ENCODE results near the gene NUTM2B.
A peak's percentile ranks its signal among the peaks of the same experiment; 100 is the strongest.
"Not testable (repeated sequence)": the region's sequence is repeated elsewhere in the genome, so short reads cannot be mapped to it uniquely, and the experiment has no call there.

NUTM2B gene
- total RNA-seq = 0 to 0.21 (median 0.03) reads per million in 18 experiments

DNA sequence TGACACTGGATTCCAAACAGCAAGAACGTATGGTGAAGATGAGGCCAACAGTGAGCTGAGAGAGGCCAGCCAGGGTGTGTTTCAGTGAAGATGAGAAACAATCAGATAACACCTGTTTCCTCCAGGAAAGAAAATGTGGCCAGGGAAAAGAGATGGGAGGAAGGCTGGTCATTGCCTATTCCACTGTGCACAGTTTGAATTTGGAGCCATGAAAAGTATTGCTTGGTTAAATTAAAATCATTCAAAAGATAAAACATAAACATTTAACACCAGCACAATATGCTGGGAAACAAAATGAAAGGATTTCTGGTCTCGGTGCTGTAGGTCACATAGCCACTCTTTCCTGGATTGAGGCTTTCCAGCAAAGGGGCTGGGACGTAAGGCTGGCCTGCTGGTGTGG lies at the start of gene NUTM2B:
NUTM2B (plus strand) TSS at position 301 of the 400 bp plus-strand sequence. CDS start 383 bp downstream, outside the sequence.
- DNase-seq = not testable (repeated sequence)

DNA sequence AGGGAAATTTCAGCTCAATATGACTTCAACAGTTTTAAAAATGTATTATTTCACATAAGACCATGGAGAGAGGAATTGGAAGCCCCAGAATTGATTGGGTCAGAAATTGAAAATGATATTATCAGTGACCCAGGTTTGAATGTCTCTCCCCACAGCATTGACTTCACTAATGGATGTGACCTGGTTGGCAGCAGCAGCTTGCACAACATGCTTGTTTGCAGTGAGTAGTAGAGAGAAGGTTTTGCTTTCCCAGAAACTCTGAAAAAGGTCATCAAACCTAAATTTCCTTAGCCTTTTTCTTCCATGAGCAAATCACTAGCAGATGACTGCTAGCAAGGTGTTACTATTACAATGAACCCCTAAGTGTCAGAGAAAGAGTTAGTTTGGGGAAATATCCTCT lies 39.7 kb upstream of the NUTM2B start:
- DNase-seq = not testable (repeated sequence)

DNA sequence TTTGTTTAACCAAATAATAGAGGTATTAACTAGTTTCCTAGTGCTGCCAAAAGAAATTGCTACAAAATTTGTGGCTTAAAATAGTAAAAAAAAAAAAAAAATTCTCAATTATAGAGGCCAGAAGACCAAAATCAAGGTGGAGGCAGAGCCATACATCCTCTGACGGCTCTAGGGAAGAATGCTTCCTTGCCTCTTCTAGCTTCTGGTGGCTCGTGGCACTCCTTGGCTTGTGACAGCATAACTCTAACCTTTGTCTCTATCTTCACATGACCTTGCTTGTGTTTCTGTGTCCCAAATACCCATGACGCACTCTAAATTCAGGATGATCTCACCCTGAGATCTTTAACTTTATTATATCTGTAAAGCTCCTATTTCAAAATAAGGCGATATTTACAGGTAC lies 38.3 kb upstream of the NUTM2B start:
- not testable (repeated sequence) for DNase-seq

GRCh38 chr10:79669248-79669788 lies 33.7 kb upstream of the NUTM2B start:
- not testable (repeated sequence) for DNase-seq

DNA sequence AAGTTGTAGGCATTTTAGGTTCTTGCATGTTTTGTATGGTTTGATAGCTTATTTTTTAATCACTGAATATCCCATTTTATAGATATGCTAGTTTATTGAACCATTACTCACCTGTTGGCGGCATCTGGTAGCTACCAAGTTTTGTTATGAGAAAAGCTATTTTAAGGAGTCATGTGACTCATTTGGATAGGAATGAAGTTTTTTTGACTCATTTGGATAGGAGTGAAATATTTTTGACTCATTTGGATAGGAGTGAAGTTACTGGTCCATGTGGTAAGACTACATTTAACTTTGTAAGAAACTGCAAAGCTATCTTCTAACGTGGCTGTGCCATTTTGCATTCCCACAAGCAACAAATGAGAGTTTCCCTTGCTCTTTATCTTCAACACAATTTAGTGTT lies 28.1 kb upstream of the NUTM2B start:
- DNase-seq = not testable (repeated sequence)

DNA sequence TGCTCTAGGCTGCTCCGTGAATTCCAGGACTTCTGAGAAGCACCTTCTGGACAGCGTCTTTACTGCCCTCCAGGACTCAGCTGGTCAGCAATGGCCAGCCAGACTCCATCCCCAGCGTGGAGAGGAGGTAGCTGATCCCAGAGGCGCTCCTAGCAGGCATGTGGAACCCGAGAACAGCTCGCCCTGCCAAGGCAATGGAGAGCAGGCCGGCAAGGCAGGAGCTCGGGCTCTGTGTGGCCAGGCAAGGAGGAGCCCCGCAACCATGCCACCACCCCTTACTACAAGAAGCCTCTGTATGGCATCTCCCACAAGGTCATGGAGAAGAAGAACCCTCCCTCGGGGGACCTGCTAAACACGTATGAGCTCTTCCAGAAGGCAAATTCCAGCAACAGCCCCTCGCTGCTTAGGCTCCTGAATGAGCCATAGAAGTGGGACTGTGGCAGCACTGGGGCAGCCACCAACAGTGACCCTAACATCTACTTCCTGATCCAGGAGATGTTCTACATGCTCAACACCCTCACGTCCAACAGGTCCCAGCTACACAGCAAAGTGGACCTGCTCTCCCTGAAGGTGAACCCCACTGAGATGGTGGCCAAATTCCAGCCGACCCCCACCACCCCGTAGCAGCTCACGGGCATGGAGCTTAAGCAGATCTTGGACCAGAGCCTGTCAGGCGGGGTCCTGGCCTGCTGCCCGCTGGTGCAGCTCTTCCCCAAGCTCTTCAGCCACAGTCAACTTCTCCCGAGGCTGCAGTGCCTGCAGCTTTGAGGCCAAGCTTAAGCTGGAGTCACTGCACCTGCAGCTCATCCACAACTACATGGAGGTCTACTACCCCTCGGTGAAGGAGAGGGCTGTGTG lies 19.8 kb upstream of the NUTM2B start:
- DNase-seq = not testable (repeated sequence)

GRCh38 chr10:79683884-79684720 lies 18.9 kb upstream of the NUTM2B start:
- not testable (repeated sequence) for DNase-seq

- peak; percentile 30 to 35 for DNase-seq
Measured at GRCh38 chr10:79685044-79685685, 17.9 kb upstream of the NUTM2B start.

- DNase-seq = not testable (repeated sequence)
Measured at GRCh38 chr10:79686595-79686994, 16.4 kb upstream of the NUTM2B start.

GRCh38 chr10:79687406-79688150 lies 15.4 kb upstream of the NUTM2B start:
- DNase-seq = not testable (repeated sequence)

- DNase-seq = not testable (repeated sequence)
Measured at GRCh38 chr10:79688798-79689197, 14.2 kb upstream of the NUTM2B start.

DNA sequence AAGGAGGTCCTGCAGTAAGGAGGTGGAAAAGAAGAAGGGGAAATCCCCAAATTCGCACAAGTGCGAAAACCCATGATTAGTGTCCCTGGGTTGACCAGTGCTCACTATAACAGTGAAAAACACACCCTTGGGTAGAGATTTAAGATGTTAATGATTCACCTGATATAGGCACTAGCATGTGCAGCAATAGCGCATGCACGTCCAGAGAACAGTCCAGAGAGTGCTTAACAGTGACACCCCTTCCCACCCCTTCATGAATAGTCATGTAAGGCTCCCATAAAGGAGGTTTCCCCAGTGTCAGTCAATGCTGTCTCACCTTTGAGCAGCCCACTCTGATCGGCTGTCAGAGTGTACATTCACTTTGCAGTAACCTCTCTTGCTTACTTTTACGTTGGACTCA lies 6.4 kb upstream of the NUTM2B start:
- DNase-seq = not testable (repeated sequence)

DNA sequence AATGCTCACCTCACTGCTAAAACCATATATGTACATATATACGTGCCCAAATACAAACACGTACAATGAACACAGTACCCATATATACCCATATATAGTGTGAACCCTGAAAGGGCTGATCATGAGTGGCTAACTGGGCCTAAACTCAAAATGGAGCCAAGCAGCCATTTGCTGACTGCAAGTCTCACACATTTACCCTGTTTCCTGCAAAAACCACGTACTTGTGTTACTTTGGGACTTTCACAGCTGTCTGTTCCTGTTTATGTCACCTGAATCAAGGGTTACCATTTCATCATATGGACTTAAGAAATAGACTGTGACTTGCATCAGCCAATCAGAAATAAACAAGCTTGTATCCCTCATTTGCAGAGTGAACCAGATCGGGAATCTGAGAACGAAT lies 5.9 kb upstream of the NUTM2B start:
- not testable (repeated sequence) for DNase-seq

- not testable (repeated sequence) for DNase-seq
Measured at GRCh38 chr10:79700381-79700944, 2.6 kb upstream of the NUTM2B start.

GRCh38 chr10:79707017-79707416 lies 4.0 kb downstream of the NUTM2B start:
- DNase-seq = not testable (repeated sequence)

- not testable (repeated sequence) for DNase-seq
Measured at GRCh38 chr10:79714976-79715375, 11.9 kb downstream of the NUTM2B start.

DNA sequence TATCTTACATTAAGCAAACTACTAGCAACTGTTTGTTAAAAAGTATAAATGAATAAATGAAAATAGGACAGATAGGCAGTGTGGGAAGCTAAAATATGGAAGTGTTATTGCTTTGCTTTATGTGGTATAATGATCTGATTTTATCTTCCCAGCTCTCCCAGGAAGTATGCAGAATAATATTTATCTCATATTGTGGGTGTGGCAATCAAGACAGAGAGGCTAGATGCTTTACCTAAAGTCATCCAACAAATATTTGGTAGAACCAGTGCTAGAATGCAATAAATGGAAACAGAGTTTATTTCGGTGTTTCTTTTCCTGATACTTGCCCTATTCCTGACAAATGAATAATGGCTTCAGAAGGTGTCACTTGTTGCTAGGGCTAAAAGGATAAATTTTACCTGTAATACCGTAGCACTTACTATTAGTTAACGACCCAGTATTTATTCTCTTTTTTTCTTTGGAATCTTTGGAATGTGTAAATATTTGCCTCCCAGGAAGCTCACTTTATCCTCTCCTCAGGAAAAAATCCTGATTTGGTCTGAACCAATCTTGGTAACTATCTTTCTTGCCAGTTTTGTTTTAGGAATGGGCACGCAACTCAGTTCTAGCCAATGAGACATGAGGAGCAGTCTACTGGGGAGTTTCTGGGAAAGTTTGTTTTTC lies 14.0 kb downstream of the NUTM2B start:
- not testable (repeated sequence) for DNase-seq

GRCh38 chr10:79720000-79720399 lies 17.0 kb downstream of the NUTM2B start:
- DNase-seq = not testable (repeated sequence)

DNA sequence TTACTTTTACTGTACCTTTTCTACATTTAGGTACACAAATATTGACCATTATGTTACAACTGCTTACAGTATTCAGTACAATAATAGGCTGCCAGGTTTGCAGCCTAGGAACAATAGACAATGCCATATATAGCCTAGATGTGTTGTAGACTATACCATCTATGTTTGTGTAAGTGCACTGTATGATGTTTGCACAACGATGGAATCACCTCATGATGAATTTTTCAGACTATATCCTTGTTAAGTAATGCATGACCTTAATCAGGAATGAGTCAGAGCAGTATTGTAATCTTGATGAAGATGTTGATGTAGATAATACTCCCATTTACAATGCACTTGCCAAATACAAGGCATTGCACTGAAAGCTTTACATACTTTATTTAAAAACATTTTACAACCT lies 23.6 kb downstream of the NUTM2B start:
- DNase-seq = not testable (repeated sequence)

- not testable (repeated sequence) for DNase-seq
Measured at GRCh38 chr10:79744844-79745243, 41.8 kb downstream of the NUTM2B start.

- DNase-seq = not testable (repeated sequence)
Measured at GRCh38 chr10:79748510-79748909, 45.5 kb downstream of the NUTM2B start.
